ENCODE measurements around the gene VMAC.
"Not testable (repeated sequence)": the region's sequence is repeated elsewhere in the genome, so short reads cannot be mapped to it uniquely, and the experiment has no call there.

VMAC gene

DNA sequence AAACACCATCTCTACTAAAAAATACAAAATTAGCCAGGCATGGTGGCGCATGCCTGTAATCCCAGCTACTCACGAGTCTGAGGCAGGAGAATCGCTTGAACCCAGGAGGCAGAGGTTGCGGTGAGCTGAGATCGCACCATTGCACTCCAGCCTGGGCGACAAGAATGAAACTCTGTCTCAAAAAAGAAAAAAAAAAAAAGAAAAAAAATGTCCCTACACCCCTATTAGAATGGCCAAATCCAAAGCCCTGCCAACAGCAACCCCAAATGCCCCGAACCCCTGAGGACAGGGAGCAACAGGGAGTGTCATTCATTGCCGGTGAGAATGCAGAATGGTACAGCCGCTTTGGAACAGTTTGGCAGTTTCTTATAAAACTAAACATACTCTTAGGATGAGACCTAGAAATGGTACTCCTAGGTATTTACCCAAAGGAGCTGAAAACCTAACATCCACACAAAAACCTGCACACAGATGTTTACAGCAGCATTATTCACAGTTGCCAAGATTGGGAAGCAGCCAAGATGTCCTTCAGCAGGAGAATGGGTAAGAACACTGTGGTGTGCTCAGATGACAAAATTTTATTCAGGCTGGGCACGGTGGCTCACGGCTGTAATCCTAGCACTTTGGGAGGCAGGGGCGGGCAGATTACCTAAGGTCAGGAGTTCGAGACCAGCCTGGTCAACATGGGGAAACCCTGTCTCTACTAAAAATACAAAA, 21.4 kb upstream of the VMAC start:
- not testable (repeated sequence) for DNase-seq (ENCODE audit: low spot score)

GRCh38 chr19:5884065-5884811, 20.4 kb upstream of the VMAC start:
- DNase-seq (ENCODE audit: low spot score) = not testable (repeated sequence)

DNA sequence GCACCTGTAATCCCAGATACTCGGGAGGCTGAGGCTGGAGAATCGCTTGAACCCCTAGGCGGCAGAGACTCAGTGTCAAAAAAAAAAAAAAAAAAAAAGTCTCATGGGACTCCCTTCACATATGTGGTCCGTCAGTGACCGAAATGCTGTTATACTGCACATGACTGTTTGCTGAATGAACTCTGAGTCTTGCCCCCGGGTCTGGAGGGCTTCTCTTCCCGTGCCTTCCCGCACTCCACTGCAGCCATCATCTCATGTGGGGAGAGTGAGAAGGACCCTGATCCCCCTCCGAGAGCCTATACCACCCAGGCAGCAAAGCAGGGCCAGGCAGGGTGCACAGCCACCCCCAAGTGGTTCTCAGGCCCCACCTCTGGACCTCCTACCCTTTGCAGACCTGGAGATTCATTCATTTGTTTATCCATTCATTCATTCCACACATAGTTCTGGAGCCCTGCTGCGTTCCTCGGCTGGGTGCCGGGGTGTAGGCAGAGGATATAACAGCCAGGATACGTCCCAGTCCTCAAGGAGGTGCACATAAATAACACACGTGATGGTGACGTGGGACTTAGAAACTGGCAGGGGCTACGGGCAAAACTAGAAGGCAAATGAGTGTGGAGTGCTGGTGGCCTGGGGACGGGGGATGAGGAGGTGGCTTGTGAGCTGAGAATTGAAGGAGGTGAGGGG, 15.2 kb upstream of the VMAC start:
- DNase-seq (ENCODE audit: low spot score) = no peak

GRCh38 chr19:5890099-5890498, 14.6 kb upstream of the VMAC start:
- DNase-seq (ENCODE audit: low spot score) = no peak

DNA sequence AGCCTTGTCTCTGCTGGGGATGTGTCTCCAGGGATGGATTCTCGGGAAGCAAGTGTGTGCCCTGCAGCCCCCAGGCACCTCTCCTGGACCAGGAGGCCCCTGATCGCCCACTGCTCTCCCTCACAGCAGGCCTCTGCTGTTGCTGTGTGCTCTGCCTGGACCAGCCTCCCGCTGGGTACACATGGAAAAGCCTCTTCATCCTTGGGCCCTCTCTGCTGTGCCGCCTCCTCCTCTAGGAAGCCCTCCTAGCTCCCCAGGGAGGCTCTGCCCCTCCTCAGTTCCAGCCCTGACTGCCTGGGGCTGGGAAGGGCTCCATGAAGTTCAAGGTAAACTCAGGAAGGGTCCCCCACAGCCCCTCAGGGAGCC, 13.1 kb upstream of the VMAC start:
- no peak for DNase-seq (ENCODE audit: low spot score)

DNA sequence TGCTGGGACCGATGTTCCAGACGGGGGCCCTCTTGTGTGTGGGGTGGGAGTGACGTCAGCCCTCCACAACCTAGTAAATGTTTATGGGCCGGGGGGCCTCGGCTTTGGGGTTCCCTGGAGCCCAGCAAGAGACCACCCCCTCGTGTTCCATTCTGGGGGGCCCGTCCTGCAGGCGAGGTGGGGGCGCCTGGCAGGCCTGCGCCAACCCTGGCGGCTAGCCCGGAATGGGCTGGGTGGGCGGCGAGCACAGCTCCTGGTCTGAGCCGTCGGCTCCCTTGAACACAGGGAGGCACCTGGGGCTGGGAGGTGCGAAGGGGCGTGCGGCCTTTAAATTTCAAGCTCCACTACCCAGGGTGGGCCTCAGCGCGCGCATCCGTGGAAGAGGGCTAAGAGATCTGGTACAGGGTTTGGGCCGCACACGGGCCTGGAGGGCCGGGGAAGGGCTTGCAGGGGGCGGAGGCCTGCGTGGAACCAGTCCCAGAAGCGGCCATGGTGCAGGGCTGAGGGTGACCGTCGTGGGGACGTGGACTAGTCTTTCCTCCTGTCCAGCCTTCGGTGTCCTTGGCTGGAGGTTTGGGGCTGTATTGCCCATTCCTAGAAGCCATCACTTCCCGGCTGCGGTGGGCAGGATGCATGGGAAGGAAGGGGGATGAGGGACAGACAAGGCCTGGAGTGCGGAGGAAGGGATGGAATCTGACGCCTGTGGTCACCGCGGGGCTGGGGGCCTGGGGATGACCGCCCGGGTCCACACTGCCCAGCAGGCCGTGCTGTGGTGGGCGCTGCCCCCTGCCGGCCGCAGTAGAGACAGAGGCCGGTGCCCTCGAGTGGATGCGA, 12.5 kb upstream of the VMAC start:
- no peak for DNase-seq (ENCODE audit: low spot score)

DNA sequence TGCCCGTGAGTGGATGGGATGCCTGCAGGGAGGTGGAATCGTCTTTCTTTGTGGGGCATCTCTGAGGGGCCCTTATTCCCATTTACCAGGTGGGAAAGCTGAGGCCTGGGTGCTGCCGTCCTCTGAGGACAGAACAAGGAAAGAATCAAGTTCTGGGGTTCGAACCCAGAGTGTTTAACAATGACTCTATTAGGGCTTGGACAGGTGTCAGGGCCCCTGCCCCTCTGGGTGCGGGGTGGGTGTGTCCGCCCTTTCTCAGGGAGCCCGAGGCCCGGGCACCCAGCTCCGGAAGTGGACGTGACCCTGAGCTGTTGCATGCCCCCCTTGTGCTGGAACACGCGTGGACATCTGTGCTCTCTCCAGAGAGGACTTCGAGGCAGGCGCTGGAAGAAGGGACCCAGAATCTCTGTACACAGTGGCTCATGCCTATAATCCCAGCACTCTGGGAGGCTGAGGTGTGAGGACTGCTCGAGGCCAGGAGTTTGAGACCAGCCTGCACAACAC, 11.8 kb upstream of the VMAC start:
- DNase-seq (ENCODE audit: low spot score) = no peak

DNA sequence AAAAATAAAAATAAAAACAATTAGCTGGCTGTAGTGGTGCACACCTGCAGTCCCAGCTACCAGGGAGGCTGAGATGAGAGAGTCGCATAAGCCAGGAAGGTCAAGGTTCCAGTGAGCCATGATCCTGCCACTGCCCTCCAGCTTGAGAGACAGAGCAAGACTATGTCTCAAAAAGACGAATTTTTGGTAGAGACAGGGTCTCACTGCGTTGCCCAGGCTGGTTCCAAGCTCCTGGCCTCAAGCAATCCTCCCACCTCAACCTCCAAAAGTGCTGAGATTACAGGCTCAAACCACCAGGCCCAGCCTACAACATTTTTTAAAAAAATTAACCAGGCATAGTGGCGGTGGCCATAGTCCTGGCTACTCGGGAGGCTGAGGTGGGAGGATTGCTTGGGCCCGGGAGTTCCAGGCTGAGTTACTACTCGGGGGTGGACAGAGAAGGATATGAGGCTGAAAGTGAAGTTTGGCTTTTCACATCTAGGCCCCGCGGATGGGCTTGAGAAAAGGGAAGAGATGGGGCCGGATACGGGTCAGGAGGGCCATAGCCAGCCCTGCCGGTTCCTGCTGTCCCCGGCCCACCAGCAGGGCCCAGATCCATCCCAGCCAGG, 11.3 kb upstream of the VMAC start:
- DNase-seq (ENCODE audit: low spot score) = no peak

GRCh38 chr19:5893907-5894703, 10.6 kb upstream of the VMAC start:
- DNase-seq (ENCODE audit: low spot score) = no peak

- no peak for DNase-seq (ENCODE audit: low spot score)
Observed at GRCh38 chr19:5894704-5895349, 9.8 kb upstream of the VMAC start.

DNA sequence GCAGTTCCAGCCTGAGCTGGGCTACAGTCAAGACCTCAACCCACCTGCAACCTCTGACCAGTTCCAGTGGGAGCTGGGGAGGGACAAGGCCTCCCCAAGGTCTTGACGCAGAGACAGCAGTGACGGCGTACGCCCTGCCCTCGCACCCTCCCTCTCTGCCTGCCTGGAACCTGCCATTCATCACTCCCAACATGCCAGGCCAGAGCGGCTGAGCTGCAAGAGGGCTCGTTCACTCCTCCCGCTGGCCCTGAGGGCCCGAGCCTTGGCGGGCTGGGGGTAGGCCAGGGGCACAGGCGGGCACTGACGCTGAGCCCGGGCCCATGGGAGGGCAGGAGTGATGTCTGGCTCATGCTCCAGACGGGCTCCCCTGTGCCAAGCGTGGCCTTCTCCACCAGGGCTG, 9.3 kb upstream of the VMAC start:
- DNase-seq (ENCODE audit: low spot score) = no peak

DNA sequence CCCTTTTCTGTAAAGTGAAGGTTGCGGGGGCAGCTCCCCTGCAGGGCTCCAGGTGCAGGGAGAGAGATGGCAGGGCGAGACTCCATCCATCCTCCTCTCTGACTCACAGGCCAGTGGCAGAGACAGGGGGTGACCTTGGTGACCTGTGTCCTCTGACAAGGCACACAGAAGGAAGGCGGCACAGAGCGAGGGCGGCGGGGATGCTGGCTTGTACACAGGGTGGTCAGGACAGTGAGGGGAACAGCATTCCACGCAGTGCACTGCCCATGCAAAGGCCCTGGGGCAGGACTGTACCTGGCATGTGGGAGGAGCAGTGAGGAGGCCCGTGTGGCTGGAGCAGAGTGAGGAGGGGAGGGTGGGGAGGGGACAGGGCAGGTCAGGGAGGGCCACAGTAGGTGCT, 8.8 kb upstream of the VMAC start:
- no peak for DNase-seq (ENCODE audit: low spot score)

DNA sequence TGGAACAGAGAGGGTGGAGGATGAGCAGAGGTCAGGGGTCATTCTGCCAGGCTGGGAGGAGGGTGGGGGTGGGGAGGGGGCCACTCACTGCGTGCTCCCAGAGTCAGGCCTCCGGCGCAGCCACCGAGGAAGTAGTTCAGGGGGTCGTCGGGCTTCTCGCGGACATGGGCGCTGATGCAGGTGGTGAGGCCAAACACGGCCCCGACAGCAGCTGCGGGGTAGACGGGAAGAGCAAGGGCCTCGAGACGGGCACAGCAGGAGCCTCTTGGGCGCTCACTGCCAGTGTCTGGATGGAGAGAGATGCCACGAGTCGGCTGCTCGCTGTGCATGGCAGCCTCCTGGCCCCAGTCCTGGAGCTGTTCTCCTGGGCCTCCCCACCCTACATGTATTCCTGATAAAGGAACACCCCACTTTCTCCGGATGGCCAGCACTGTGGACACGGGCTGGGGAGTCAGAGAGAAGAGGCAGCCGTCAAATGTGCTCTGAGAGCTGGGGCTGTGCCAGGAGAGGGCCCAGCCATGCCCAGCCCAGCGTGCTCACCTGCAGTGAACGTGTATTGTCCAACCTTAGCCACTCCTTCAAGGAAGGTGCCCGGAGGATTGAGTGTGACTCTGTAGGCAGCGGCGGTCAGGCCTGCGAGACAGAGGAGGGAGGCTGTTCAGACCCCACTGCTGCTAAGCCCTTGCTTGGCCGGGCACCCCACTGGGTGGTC, 8.2 kb upstream of the VMAC start:
- no peak for DNase-seq (ENCODE audit: low spot score)

GRCh38 chr19:5897189-5897969, 7.3 kb upstream of the VMAC start:
- DNase-seq (ENCODE audit: low spot score) = no peak

DNA sequence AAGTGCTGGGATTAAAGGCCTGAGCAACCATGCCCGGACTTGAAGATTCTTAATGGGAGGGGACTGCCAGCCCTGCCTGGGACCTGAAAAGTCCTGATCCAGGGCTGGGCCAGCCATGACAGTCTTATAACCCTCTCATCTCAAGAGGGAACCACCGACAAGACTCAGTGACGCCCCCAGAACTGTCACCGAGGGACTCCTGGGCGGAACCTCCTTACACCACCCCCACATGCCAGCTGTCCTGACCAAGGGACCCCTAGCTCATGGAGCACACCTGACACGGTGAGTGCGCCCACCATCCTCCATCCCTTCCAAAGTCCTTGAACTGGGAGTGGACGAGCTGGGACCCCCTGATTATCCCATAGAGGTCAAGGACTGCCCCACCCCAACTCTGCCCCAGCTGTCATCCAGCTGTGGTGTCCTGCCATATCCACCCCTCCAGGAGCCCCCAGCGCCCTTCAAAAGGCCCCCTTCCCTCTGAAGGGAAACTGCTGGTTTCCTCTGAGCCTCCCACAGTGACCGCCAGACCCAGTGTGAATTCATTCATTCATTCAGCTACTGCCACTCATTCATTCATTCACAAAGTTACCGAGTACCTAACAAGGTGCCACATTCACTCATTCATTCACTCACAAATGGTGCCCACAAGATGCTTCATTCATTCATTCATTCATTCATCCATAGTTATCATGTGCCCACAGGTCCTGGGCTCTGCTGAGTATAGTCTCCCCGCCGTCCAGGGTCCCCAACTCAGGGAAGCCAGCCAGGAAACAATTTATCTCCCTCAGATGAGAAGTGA, 4.7 kb upstream of the VMAC start:
- no peak for DNase-seq (ENCODE audit: low spot score)

DNA sequence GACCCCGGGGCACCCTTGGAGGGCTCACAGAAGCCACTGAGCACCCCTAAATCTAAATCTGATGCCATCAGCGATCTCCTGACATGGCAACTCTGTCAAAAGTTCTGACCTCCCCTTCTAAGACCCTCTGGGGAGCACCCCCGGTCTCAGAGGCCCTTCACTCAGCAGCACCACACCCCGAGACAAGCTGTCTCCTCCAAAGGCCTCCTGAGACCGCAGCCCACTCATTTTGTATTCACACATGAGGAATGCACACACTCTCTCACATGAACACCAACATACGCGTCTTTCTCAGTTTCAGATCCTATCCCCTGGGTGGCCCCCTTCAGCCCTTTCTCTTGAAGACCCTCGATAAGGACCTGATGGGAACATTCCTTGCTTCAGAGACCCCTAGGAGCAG, 3.7 kb upstream of the VMAC start:
- DNase-seq (ENCODE audit: low spot score) = no peak

DNA sequence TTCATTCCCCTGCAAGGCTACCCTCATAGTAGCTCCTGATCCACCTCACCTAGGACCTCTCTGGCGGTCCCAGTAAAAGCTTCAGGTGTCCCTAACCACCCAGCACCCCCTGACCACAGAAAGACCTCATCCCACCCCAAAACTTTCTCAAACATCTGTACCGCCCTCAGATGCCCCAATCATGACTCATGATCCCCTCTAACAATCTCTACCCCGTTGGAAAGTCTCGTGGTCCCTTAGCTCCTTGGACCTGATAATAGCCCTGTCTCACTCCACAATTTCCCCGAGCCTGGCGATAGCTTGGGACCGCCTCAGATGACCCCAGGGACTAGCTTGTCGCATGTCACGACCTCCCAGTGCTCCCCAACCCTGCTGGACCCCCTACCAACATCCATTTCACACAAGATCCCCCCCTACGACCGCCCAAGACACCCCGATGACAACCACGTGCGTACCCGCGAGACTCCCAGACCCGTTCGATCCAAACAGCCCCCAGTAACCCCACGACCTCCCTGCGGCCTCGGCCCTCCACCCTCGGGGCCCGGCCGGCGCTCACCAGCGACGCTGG, 1.5 kb upstream of the VMAC start:
- DNase-seq (ENCODE audit: low spot score) = no peak

Measured in Ammon's horn (tissue), 1 donor.